Measurements from ENCODE around the gene NLGN1. TPM values are rescaled to one million over a fixed set of nuclear protein-coding genes. Genes with fewer than 3 reads are reported as not detected.
"Not testable (repeated sequence)": the region's sequence is repeated elsewhere in the genome, so short reads cannot be mapped to it uniquely, and the experiment has no call there.

The NLGN1 gene
- polyA plus RNA-seq, 4 donors, result 0.92 to 1.8 TPM; not detected in 2

DNA sequence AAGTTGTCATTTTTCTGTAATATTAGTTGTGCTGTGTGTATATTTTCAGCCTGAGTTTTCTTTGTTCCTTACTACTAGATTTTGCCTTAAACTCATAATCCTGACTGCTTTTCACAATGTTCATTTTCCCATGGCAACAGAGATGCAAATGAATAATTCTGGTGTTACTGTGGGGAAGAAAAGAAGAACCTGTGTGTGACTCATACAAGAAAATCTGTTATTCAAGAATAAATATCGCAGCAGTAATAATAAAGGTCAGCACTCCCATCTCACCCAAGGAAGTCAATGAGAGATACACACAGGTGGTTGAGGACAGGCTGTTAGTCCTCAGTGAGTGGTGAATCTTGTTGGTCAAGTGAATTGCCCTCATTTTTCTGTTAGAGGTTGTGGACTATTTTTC is 805.0 kb downstream of the NLGN1 start:
- H3K9me3 ChIP-seq (ENCODE audit: control insufficient read depth in 2 of 2, insufficient read depth in 1 of 2, low read depth in 1 of 2, low read length in 1 of 2), result no peaks in the 10 kb centered on the region
- FAIRE-seq, result no peak
- 84 to 91% (median 87%) methylated on average over 1 of the region's 1 CpG for WGBS, 3 donors

DNA sequence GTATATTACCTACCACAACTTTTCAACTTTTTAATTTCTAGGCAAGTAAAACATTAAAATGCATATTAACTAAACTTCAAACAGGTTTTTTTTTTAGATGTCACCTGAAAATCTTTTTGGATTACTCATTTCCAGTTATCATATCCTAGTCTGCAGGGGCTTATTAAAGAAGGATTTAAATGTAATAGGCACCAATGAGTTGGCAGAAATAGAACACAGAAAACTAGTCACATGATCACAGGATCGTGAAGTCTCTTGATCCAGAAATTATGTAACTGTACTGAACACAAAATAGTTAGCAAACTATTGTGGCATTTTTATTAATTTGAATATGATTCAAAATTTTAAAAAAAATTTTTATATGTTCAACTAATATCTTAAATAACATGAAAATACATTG is 807.2 kb downstream of the NLGN1 start:
- no peak for FAIRE-seq
- H3K9me3 ChIP-seq (ENCODE audit: control insufficient read depth in 2 of 2, insufficient read depth in 1 of 2, low read depth in 1 of 2, low read length in 1 of 2), result no peaks in the 10 kb centered on the region
- no peak overlapping the region for H3K27ac ChIP-seq (ENCODE audit: low read depth in 1 of 3, low read length in 2 of 3)
- no peaks in the 10 kb centered on the region for H3K27me3 ChIP-seq (ENCODE audit: control insufficient read depth in 3 of 3, insufficient read depth in 3 of 3, low read length in 3 of 3)
- WGBS, 3 donors, result 62 to 66% (median 64%) methylated on average over 1 of the region's 1 CpG
- no peak for DNase-seq
- H3K4me3 ChIP-seq (ENCODE audit: low read depth in 1 of 3, low read length in 3 of 3), result no peak overlapping the region
- H3K4me1 ChIP-seq (ENCODE audit: control insufficient read depth in 3 of 3, insufficient read depth in 2 of 3, low read depth in 1 of 3, low read length in 2 of 3), result no peaks in the 10 kb centered on the region
- no peaks in the 10 kb centered on the region for H3K36me3 ChIP-seq (ENCODE audit: control insufficient read depth in 3 of 3, insufficient read depth in 2 of 3, low read depth in 1 of 3, low read length in 3 of 3)

More for the DNA sequence above, 805.0 kb downstream of the NLGN1 start:
- Histone ChIP-seq H3K4me3 (ENCODE audit: low read depth in 1 of 3, low read length in 3 of 3) (no peak overlapping the region), H3K27me3 (ENCODE audit: control insufficient read depth in 3 of 3, insufficient read depth in 3 of 3, low read length in 3 of 3) (no peaks in the 10 kb centered on the region), H3K4me1 (ENCODE audit: control insufficient read depth in 3 of 3, insufficient read depth in 2 of 3, low read depth in 1 of 3, low read length in 2 of 3) (no peaks in the 10 kb centered on the region), H3K36me3 (ENCODE audit: control insufficient read depth in 3 of 3, insufficient read depth in 2 of 3, low read depth in 1 of 3, low read length in 3 of 3) (no peaks in the 10 kb centered on the region), H3K27ac (ENCODE audit: low read depth in 1 of 3, low read length in 2 of 3) (no peak overlapping the region)
- DNase-seq, result no peak

DNA sequence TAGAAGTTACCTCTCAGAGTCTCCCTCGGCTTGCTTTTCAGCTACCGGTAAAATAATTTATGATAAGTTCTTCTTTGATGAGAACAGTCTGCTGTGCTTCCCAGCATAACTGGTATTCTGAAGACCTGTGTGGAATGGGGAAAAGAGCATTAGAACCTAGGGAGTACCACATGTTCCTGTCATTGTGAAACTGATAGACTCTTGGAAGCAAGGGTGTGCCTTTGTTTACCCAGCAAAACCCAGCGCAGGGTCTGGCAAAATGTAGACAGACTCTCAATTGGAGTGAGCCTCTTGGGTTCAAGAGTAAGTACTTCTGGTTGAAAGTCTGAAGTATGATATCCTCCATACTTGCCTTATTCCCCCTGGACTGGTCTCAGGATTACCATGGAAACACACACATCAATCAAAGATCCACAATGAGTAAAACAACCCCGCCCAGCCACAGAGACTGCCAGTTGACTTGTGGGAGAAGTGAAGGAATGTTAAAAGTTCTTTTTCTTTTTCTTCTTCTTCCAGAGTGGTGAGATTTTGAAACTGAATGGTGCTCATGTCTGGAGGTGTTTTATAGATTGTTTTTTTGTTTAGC is 809.2 kb downstream of the NLGN1 start:
- Histone ChIP-seq H3K27me3 (ENCODE audit: control insufficient read depth in 3 of 3, insufficient read depth in 3 of 3, low read length in 3 of 3) (no peaks in the 10 kb centered on the region), H3K36me3 (ENCODE audit: control insufficient read depth in 3 of 3, insufficient read depth in 2 of 3, low read depth in 1 of 3, low read length in 3 of 3) (no peaks in the 10 kb centered on the region), H3K4me3 (ENCODE audit: low read depth in 1 of 3, low read length in 3 of 3) (no peak overlapping the region), H3K4me1 (ENCODE audit: control insufficient read depth in 3 of 3, insufficient read depth in 2 of 3, low read depth in 1 of 3, low read length in 2 of 3) (no peaks in the 10 kb centered on the region), H3K27ac (ENCODE audit: low read depth in 1 of 3, low read length in 2 of 3) (no peak overlapping the region), H3K9me3 (ENCODE audit: control insufficient read depth in 2 of 2, insufficient read depth in 1 of 2, low read depth in 1 of 2, low read length in 1 of 2) (no peaks in the 10 kb centered on the region)
- DNase-seq, result no peak
- 82 to 88% (median 87%) methylated on average over 4 of the region's 4 CpGs for WGBS, 3 donors
- no peak for FAIRE-seq

DNA sequence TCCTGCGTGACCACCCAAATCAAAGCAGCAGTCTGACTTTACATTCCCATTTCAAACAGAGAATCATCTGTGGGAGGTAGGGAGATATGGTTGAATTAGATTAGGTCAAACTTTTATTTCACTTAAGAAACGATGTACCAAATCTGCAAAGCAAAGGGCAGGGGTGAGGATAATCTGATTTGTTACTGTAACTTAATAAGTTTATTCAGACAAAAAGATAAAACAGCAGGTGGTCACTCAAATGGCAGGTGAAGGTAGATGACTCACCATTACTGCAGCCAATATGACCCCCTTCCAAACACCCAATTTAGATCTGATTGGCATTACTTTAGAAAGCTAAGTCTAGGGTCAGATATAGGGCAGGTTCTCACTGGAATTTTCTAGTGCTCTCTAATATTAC is 810.6 kb downstream of the NLGN1 start:
- Histone ChIP-seq H3K36me3 (ENCODE audit: control insufficient read depth in 3 of 3, insufficient read depth in 2 of 3, low read depth in 1 of 3, low read length in 3 of 3) (no peaks in the 10 kb centered on the region), H3K4me1 (ENCODE audit: control insufficient read depth in 3 of 3, insufficient read depth in 2 of 3, low read depth in 1 of 3, low read length in 2 of 3) (no peaks in the 10 kb centered on the region), H3K9me3 (ENCODE audit: control insufficient read depth in 2 of 2, insufficient read depth in 1 of 2, low read depth in 1 of 2, low read length in 1 of 2) (no peaks in the 10 kb centered on the region), H3K27ac (ENCODE audit: low read depth in 1 of 3, low read length in 2 of 3) (no peak overlapping the region), H3K27me3 (ENCODE audit: control insufficient read depth in 3 of 3, insufficient read depth in 3 of 3, low read length in 3 of 3) (no peaks in the 10 kb centered on the region), H3K4me3 (ENCODE audit: low read depth in 1 of 3, low read length in 3 of 3) (no peak overlapping the region)
- 60 to 76% (median 69%) methylated on average over 2 of the region's 2 CpGs for WGBS, 3 donors
- no peak for FAIRE-seq
- DNase-seq, result no peak

DNA sequence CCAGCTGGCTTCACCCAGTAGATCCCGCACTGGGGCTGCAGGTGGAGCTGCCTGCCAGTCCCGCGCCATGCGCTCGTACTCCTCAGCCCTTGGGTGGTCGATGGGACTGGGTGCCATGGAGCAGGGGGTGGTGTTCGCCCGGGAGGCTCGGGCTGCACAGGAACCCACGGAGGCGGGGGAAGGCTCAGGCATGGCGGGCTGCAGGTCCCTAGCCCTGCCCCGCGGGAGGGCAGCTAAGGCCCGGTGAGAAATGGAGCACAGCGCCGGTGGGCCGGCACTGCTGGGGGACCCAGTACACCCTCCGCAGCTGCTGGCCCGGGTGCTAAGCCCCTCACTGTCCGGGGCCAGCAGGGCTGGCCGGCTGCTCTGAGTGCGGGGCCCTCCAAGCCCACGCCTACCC is 814.4 kb downstream of the NLGN1 start:
- H3K36me3 ChIP-seq (ENCODE audit: control insufficient read depth in 3 of 3, insufficient read depth in 2 of 3, low read depth in 1 of 3, low read length in 3 of 3); FAIRE-seq; H3K9me3 ChIP-seq (ENCODE audit: control insufficient read depth in 2 of 2, insufficient read depth in 1 of 2, low read depth in 1 of 2, low read length in 1 of 2); H3K4me3 ChIP-seq (ENCODE audit: low read depth in 1 of 3, low read length in 3 of 3); H3K27ac ChIP-seq (ENCODE audit: low read depth in 1 of 3, low read length in 2 of 3); H3K4me1 ChIP-seq (ENCODE audit: control insufficient read depth in 3 of 3, insufficient read depth in 2 of 3, low read depth in 1 of 3, low read length in 2 of 3); DNase-seq; H3K27me3 ChIP-seq (ENCODE audit: control insufficient read depth in 3 of 3, insufficient read depth in 3 of 3, low read length in 3 of 3): not testable (repeated sequence)
- 94 to 99% (median 99%) methylated on average over 15 to 24 of the region's 24 CpGs for WGBS, 3 donors

DNA sequence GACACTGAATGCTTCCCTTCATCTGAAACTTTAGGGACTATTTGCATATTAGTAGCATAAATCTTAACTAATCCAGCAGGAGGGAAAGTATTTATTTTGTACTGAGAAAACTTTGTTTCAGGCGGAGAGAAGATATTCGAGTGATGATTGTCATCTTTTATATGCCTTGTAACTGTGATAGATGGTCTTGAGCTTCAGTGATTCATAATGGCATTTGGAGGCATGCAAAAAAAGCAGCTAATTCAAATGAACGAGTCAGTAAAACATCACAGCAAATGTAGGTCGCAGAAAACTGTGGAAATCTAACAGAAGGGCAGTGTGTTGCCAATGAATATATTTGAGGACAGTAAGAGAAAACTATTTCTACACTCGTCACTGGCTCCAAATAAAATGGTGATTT is 817.9 kb downstream of the NLGN1 start:
- no peak overlapping the region for H3K4me3 ChIP-seq (ENCODE audit: low read depth in 1 of 3, low read length in 3 of 3)
- no peak for FAIRE-seq
- no peak overlapping the region for H3K27ac ChIP-seq (ENCODE audit: low read depth in 1 of 3, low read length in 2 of 3)
- DNase-seq, result no peak
- 76 to 83% (median 83%) methylated on average over 5 of the region's 5 CpGs for WGBS, 3 donors
- H3K9me3 ChIP-seq (ENCODE audit: control insufficient read depth in 2 of 2, insufficient read depth in 1 of 2, low read depth in 1 of 2, low read length in 1 of 2), result no peaks in the 10 kb centered on the region
- H3K27me3 ChIP-seq (ENCODE audit: control insufficient read depth in 3 of 3, insufficient read depth in 3 of 3, low read length in 3 of 3), result no peaks in the 10 kb centered on the region
- H3K4me1 ChIP-seq (ENCODE audit: control insufficient read depth in 3 of 3, insufficient read depth in 2 of 3, low read depth in 1 of 3, low read length in 2 of 3), result no peaks in the 10 kb centered on the region
- no peaks in the 10 kb centered on the region for H3K36me3 ChIP-seq (ENCODE audit: control insufficient read depth in 3 of 3, insufficient read depth in 2 of 3, low read depth in 1 of 3, low read length in 3 of 3)

DNA sequence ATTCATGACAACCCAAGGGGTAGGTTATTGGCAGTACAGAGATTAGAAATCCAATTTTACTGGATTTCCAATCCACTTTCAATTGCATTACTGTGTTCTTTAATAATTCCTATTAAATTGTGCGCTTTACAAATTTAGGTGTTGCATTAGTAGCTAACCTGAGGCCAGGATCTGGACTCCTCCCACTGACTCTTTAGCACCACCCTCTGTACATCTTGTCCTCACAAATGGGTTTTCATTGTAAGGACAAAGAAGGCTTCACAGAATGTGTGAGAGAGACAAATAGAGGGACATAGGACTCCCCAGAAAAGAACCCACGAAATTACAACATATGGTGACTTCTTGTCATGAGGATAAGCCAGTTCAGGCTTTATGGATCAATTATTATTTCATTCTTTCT is 818.5 kb downstream of the NLGN1 start:
- WGBS, 3 donors, result 56 to 79% (median 70%) methylated on average over 2 of the region's 2 CpGs
- Histone ChIP-seq H3K4me3 (ENCODE audit: low read depth in 1 of 3, low read length in 3 of 3) (no peak overlapping the region), H3K4me1 (ENCODE audit: control insufficient read depth in 3 of 3, insufficient read depth in 2 of 3, low read depth in 1 of 3, low read length in 2 of 3) (no peaks in the 10 kb centered on the region), H3K27me3 (ENCODE audit: control insufficient read depth in 3 of 3, insufficient read depth in 3 of 3, low read length in 3 of 3) (no peaks in the 10 kb centered on the region), H3K36me3 (ENCODE audit: control insufficient read depth in 3 of 3, insufficient read depth in 2 of 3, low read depth in 1 of 3, low read length in 3 of 3) (no peaks in the 10 kb centered on the region), H3K9me3 (ENCODE audit: control insufficient read depth in 2 of 2, insufficient read depth in 1 of 2, low read depth in 1 of 2, low read length in 1 of 2) (no peaks in the 10 kb centered on the region), H3K27ac (ENCODE audit: low read depth in 1 of 3, low read length in 2 of 3) (no peak overlapping the region)
- DNase-seq (no peak), FAIRE-seq (no peak)

DNA sequence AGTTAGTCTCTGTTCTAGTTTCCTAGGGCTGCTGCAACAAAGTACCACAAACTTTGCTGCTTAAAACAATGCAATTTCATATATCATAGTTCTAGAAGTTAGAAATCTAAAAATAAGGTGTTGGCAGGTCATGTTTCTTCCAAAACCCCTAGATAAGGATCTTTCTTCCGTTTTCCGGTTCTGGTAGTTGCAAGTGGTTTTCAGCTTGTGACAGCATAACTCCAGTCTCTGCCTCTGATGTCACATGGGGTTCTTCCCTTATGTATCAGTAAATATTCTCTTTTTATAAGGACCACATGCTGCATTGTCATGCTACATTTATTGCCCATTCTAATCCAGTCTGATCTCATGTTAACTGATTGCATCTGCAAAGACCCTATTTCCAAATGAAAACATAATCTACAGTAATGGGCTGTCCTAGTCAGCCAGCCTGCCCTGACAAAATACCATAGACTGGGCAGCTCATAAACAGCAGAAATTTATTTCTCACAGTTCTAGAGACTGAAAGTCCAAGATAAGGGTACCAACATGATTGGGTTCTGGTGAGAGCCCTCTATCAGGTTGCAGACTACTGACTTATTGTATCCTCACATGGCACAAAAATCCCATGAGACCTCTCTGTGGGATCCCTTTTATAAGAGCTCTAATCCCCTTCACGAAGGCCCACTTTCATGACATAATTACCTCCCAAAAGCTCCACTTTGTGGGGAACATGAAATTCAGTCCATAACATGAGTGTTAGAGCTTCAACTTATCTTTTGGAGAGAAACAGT is 819.6 kb downstream of the NLGN1 start:
- Histone ChIP-seq H3K4me3 (ENCODE audit: low read depth in 1 of 3, low read length in 3 of 3) (no peak overlapping the region), H3K27me3 (ENCODE audit: control insufficient read depth in 3 of 3, insufficient read depth in 3 of 3, low read length in 3 of 3) (no peaks in the 10 kb centered on the region), H3K27ac (ENCODE audit: low read depth in 1 of 3, low read length in 2 of 3) (no peak overlapping the region), H3K36me3 (ENCODE audit: control insufficient read depth in 3 of 3, insufficient read depth in 2 of 3, low read depth in 1 of 3, low read length in 3 of 3) (no peaks in the 10 kb centered on the region), H3K9me3 (ENCODE audit: control insufficient read depth in 2 of 2, insufficient read depth in 1 of 2, low read depth in 1 of 2, low read length in 1 of 2) (no peaks in the 10 kb centered on the region), H3K4me1 (ENCODE audit: control insufficient read depth in 3 of 3, insufficient read depth in 2 of 3, low read depth in 1 of 3, low read length in 2 of 3) (no peaks in the 10 kb centered on the region)
- DNase-seq (no peak), FAIRE-seq (no peak)
- WGBS, 3 donors, result 71 to 87% (median 76%) methylated on average over 3 of the region's 3 CpGs

DNA sequence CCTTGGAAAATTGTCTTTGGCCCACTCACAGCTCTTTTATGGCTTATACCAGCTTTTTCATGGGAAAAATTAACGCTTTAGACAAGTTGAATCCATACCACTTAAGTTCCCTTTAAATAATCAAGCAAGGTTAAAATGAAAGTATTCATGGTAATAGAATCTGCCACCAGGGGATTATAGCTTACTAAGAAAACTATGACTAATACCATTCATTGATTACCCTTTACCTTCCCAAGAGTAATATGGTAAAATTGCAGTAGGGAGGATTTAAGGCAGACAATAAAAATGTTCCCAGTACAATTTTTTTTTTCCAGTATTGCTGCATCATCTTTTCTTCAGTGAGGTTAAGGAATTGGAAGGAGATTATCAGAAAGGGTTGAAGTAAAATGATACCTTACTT is 820.5 kb downstream of the NLGN1 start:
- Histone ChIP-seq H3K4me3 (ENCODE audit: low read depth in 1 of 3, low read length in 3 of 3) (no peak overlapping the region), H3K27ac (ENCODE audit: low read depth in 1 of 3, low read length in 2 of 3) (no peak overlapping the region), H3K9me3 (ENCODE audit: control insufficient read depth in 2 of 2, insufficient read depth in 1 of 2, low read depth in 1 of 2, low read length in 1 of 2) (no peaks in the 10 kb centered on the region), H3K4me1 (ENCODE audit: control insufficient read depth in 3 of 3, insufficient read depth in 2 of 3, low read depth in 1 of 3, low read length in 2 of 3) (no peaks in the 10 kb centered on the region), H3K27me3 (ENCODE audit: control insufficient read depth in 3 of 3, insufficient read depth in 3 of 3, low read length in 3 of 3) (no peaks in the 10 kb centered on the region), H3K36me3 (ENCODE audit: control insufficient read depth in 3 of 3, insufficient read depth in 2 of 3, low read depth in 1 of 3, low read length in 3 of 3) (no peaks in the 10 kb centered on the region)
- DNase-seq (no peak), FAIRE-seq (no peak)
- 84 to 91% (median 89%) methylated on average over 1 of the region's 1 CpG for WGBS, 3 donors
